K562 (cell line): Measurements from ENCODE around the gene FAM149A. TPM values are rescaled to one million over a fixed set of nuclear protein-coding genes. Genes with fewer than 3 reads are reported as not detected.

Experiments
- ATAC-seq: fragments of 200-7000 bp; cut with Tn5 transposase; 3 replicates; pipeline ENCODE4 v1.9.1; 2020; ENCODE audit warnings: moderate library complexity
- BruUV-seq: library from RNA; stranded (reverse); fragments of 400-500 nt; replicated peaks from 2 replicates; lab custom pipeline; 2021; lab: Mats Ljungman, UMichigan
- CTCF ChIA-PET: fragments of 300-600 bp; formaldehyde crosslinking; extraction: SDS; loops from one replicate; lab custom pipeline; 2021; ENCODE audit warnings: low intra/inter-chr PET ratio; lab: Yijun Ruan, JAX
- POLR2A ChIA-PET: fragments of 300-600, 350-650 bp; sonication (Branson Sonifier 250); formaldehyde crosslinking; extraction: SDS; loops from one replicate; lab custom pipeline; 2021; ENCODE audit warnings: antibody characterized with exemption, inconsistent platforms; lab: Yijun Ruan, JAX
- DNase-seq, 4 experiments: peaks; one replicate each; pipeline versions ENCODE4 v3.0.0 to v3.0.0-alpha.2; 2011 to 2018; ENCODE audit warnings: low spot score in 3 of 4, mixed read lengths in 3 of 4; ENCODE audit errors: extremely low read depth in 1 of 4
- FAIRE-seq: peaks from 2 replicates; lab custom pipeline; 2011; peaks lifted over from hg19 to GRCh38; lab: Jason Lieb, UNC
- H2AFZ ChIP-seq: 2 replicates; pipeline ENCODE4 v1.6.0; 2011; ENCODE audit warnings: low read depth, low read length, control low read depth, inconsistent platforms
- H3K27ac ChIP-seq: fragments of 200-600 bp; 3 replicates; pipeline ENCODE4 v1.8.0; 2011; ENCODE audit warnings: low read depth, mild to moderate bottlenecking, control low read depth, inconsistent platforms, low read length, moderate library complexity, mixed read lengths; ENCODE audit errors: extremely low read depth
- H3K27me3 ChIP-seq, 2 experiments: fragments of 300-600 bp in 1 of 2; 2 replicates in 1 of 2; 3 replicates in 1 of 2; pipeline versions ENCODE4 v1.6.0 to v1.8.0; 2011; ENCODE audit warnings: inconsistent platforms in 2 of 2, low read length in 2 of 2, mild to moderate bottlenecking in 1 of 2, mixed read lengths in 1 of 2, moderate library complexity in 1 of 2; ENCODE audit not compliant: control insufficient read depth in 2 of 2, insufficient read depth in 2 of 2
- H3K36me3 ChIP-seq: fragments of 300-600 bp; 3 replicates; pipeline ENCODE4 v1.8.0; 2011; ENCODE audit warnings: mild to moderate bottlenecking, low read length, inconsistent platforms; ENCODE audit not compliant: control insufficient read depth, insufficient read depth
- H3K4me1 ChIP-seq, 2 experiments: fragments of 200-600 bp in 1 of 2; replicated peaks in 1 of 2; 2 replicates in 1 of 2; 3 replicates in 1 of 2; pipeline versions ENCODE4 v1.5.1 to v1.8.0; 2011; ENCODE audit warnings: inconsistent platforms in 2 of 2, low read length in 2 of 2, mild to moderate bottlenecking in 1 of 2, mixed read lengths in 1 of 2, moderate library complexity in 1 of 2; ENCODE audit not compliant: control insufficient read depth in 2 of 2, insufficient read depth in 2 of 2
- H3K4me2 ChIP-seq: 2 replicates; pipeline ENCODE4 v1.6.1; 2011; ENCODE audit warnings: low read length, control low read depth, inconsistent platforms, mixed read lengths; ENCODE audit not compliant: insufficient read depth
- H3K4me3 ChIP-seq: fragments of 200-600 bp; sonication (generic), shearing (Covaris generic); 2 replicates; pipeline ENCODE4 v1.5.1; 2016; ENCODE audit warnings: control low read depth, inconsistent platforms
- H3K79me2 ChIP-seq: fragments of 200-600 bp; 3 replicates; pipeline ENCODE4 v1.8.0; 2011; ENCODE audit warnings: low read length, inconsistent platforms; ENCODE audit not compliant: control insufficient read depth, insufficient read depth
- H3K9ac ChIP-seq, 2 experiments: 2 replicates each; pipeline versions ENCODE4 v1.6.0 to v1.6.1; 2011; ENCODE audit warnings: low read depth in 2 of 2, low read length in 2 of 2, control low read depth in 1 of 2, inconsistent platforms in 1 of 2, mild to moderate bottlenecking in 1 of 2, mixed read lengths in 1 of 2; ENCODE audit not compliant: insufficient read depth in 1 of 2
- H3K9me1 ChIP-seq: one replicate; pipeline ENCODE4 v1.6.0; 2011; ENCODE audit warnings: inconsistent platforms, mild to moderate bottlenecking, low read length, moderate library complexity; ENCODE audit not compliant: control insufficient read depth, insufficient read depth
- H3K9me3 ChIP-seq: replicated peaks from 2 replicates; pipeline ENCODE4 v1.5.1; 2011; ENCODE audit warnings: low read depth, low read length, inconsistent platforms; ENCODE audit not compliant: control insufficient read depth, insufficient read depth
- H4K20me1 ChIP-seq: replicated peaks from 2 replicates; pipeline ENCODE4 v1.6.1; 2011; ENCODE audit warnings: low read length, inconsistent platforms, mixed read lengths; ENCODE audit not compliant: control insufficient read depth, insufficient read depth
- ILF3 ChIP-seq: fragments of 450-650 bp; IDR thresholded peaks from 2 replicates; pipeline ENCODE4 v1.6.1; 2018; ENCODE audit warnings: antibody characterized with exemption, mild to moderate bottlenecking, moderate library complexity, borderline replicate concordance
- KHSRP ChIP-seq: fragments of 450-650 bp; IDR thresholded peaks from 2 replicates; pipeline ENCODE4 v1.6.1; 2017
- KLF1 ChIP-seq: fragments of 450-650 bp; IDR thresholded peaks from 2 replicates; pipeline ENCODE4 v1.6.1; 2016; ENCODE audit warnings: missing genetic modification characterization, missing compliant biosample characterization
- KLF10 ChIP-seq: fragments of 250-450 bp; sonication (Bioruptor Pico); IDR thresholded peaks from 2 replicates; pipeline ENCODE4 v1.6.1; 2021; ENCODE audit warnings: matching md5 sums
- NCOA4 ChIP-seq: fragments of 450-650 bp; IDR thresholded peaks from 2 replicates; pipeline ENCODE4 v1.6.1; 2018; ENCODE audit warnings: mild to moderate bottlenecking; ENCODE audit not compliant: partially characterized antibody
- NELFE ChIP-seq: IDR thresholded peaks from 2 replicates; pipeline ENCODE4 v1.6.1; 2011; ENCODE audit warnings: mild to moderate bottlenecking; ENCODE audit not compliant: insufficient read depth, insufficient read length
- NKRF ChIP-seq: fragments of 450-650 bp; IDR thresholded peaks from 2 replicates; pipeline ENCODE4 v1.6.1; 2016; ENCODE audit warnings: borderline replicate concordance
- RBM14 ChIP-seq: fragments of 200-400 bp; formaldehyde crosslinking; IDR thresholded peaks from 2 replicates; pipeline ENCODE4 v1.6.1; 2018; ENCODE audit warnings: low read depth, mild to moderate bottlenecking, low read length, moderate library complexity, borderline replicate concordance; ENCODE audit not compliant: insufficient read depth
- RFX7 ChIP-seq: fragments of 250-450 bp; sonication (Bioruptor Pico); IDR thresholded peaks from 2 replicates; pipeline ENCODE4 v1.5.1; 2021; ENCODE audit warnings: mild to moderate bottlenecking
- TAF7 ChIP-seq: fragments of 450-650 bp; IDR thresholded peaks from 2 replicates; pipeline ENCODE4 v1.6.1; 2016; ENCODE audit warnings: missing genetic modification characterization, missing compliant biosample characterization
- ZBTB49 ChIP-seq: sonication (generic); formaldehyde crosslinking; IDR thresholded peaks from 2 replicates; pipeline ENCODE4 v1.8.0; 2022; ENCODE audit warnings: missing genetic modification reagents, mild to moderate bottlenecking, borderline replicate concordance
- ZC3H11A ChIP-seq: IDR thresholded peaks from 2 replicates; pipeline ENCODE4 v1.6.1; 2012; ENCODE audit warnings: low read depth, low read length, improper control_type of control experiment
- ZKSCAN8 ChIP-seq: fragments of 200-800 bp; sonication (Bioruptor generic); IDR thresholded peaks from 2 replicates; pipeline ENCODE4 v1.6.1; 2016; ENCODE audit warnings: missing genetic modification characterization, missing compliant biosample characterization
- ZNF398 ChIP-seq: fragments of 250-450 bp; sonication (Bioruptor Pico); IDR thresholded peaks from 2 replicates; pipeline ENCODE4 v1.8.0; 2021; ENCODE audit warnings: moderate library complexity, mild to moderate bottlenecking, inconsistent platforms
- ZNF707 ChIP-seq: fragments of 250-450 bp; sonication (Bioruptor Pico); conservative IDR thresholded peaks from 2 replicates; pipeline ENCODE4 v1.8.0; 2022; ENCODE audit warnings: inconsistent platforms, mild to moderate bottlenecking, moderate library complexity
- ZNF77 ChIP-seq: fragments of 250-450 bp; sonication (Bioruptor Pico); IDR thresholded peaks from 2 replicates; pipeline ENCODE4 v1.5.0; 2020
- ZSCAN32 ChIP-seq: fragments of 450-650 bp; formaldehyde crosslinking; IDR thresholded peaks from 2 replicates; pipeline ENCODE4 v1.4.0; 2020; ENCODE audit warnings: mild to moderate bottlenecking, moderate library complexity
- whole genome bisulfite sequencing: fragments of 100-300 bp; shearing (Covaris generic); methylation state at CpG from one replicate; pipeline ENCODE4 v1.1.6; 2016; ENCODE audit warnings: low coverage, mixed read lengths; ENCODE audit not compliant: insufficient coverage; ENCODE audit errors: missing lambda C conversion rate; 5-methylcytosine and 5-hydroxymethylcytosine counted together
- in situ Hi-C: fragments of 300-500 bp; cut with MboI; formaldehyde crosslinking; loops from 4 replicates; pipeline ENCODE4 v1.15.0; 2018; ENCODE audit warnings: inconsistent platforms, mixed read lengths
- intact Hi-C: fragments of 100-400 bp; cut with micrococcal nuclease; formaldehyde crosslinking; loops from 2 replicates; pipeline ENCODE4 v1.14.2; 2022
- polyA plus RNA-seq, 8 experiments: library from polyadenylated mRNA; depleted of rRNA in 4 of 8; stranded (reverse) in 5 of 8; unstranded in 3 of 8; fragments of >200 nt; fragmentation: Nextera tagmentation in 2 of 8; fragmentation: Illumina TruSeq in 1 of 8; extraction: Ambion mirVana in 2 of 8; extraction: Trizol in 1 of 8; gene quantifications; 2 replicates each; pipeline versions ENCODE4 v1.2.1 to v1.2.3, GENCODE V29; 2011 to 2014; ENCODE audit warnings: inconsistent platforms in 1 of 8, missing spikeins in 1 of 8
- total RNA-seq, 7 experiments: library from RNA; depleted of rRNA in 6 of 7; stranded (reverse); fragments of >200 nt in 6 of 7; fragmentation: Illumina TruSeq in 2 of 7; extraction: Trizol in 2 of 7; gene quantifications; 2 replicates each; pipeline versions ENCODE4 v1.2.1 to v1.2.3, GENCODE V29; 2011 to 2021; ENCODE audit warnings: low replicate concordance in 1 of 7

The FAM149A gene
- total and polyA plus RNA-seq, 9 of the 15 experiments (the other 6 are each of a cell fraction or from before 2014, with no cell fraction given): not detected

GRCh38 chr4:186150926-186151325 is 46.4 kb downstream of the FAM149A start:
- Histone ChIP-seq H3K27ac (no peak overlapping the region), H2AFZ (no peak overlapping the region), H3K4me2 (no peak overlapping the region), H3K9me1 (no peaks in the 10 kb centered on the region), H4K20me1 (0 out of 2 replicates have a peak, but pooled peaks cover 4% of the 10 kb centered on the region), H3K4me1 (no peaks in the 10 kb centered on the region), H3K9ac (no peak overlapping the region), H3K27me3 (peaks cover 22 to 54% of the 10 kb centered on the region in 2 experiments), H3K36me3 (no peaks in the 10 kb centered on the region), H3K79me2 (no peaks in the 10 kb centered on the region), H3K4me3 (no peak overlapping the region), H3K9me3 (no peaks in the 10 kb centered on the region)
- CTCF ChIA-PET: no interaction called here
- BruUV-seq: no TSS peak
- FAIRE-seq (no peak), DNase-seq (no peak), ATAC-seq (no peak; the same call in 2 of the 3 replicates)
- intact Hi-C loops: no loop called here
- 4% methylated on average over 13 of the region's 13 CpGs for WGBS
- POLR2A ChIA-PET: no interaction called here
- TF ChIP-seq KLF10 (CRISPR knock-in tag) (no peak), ZNF707 (no peak), NCOA4 (no peak), NELFE (no peak), RBM14 (no peak), ZBTB49 (CRISPR knock-in tag) (no peak), TAF7 (no peak), ZKSCAN8 (CRISPR knock-in tag) (no peak), KHSRP (no peak), RFX7 (CRISPR knock-in tag) (no peak), ZNF77 (CRISPR knock-in tag) (no peak), ILF3 (no peak), NKRF (no peak), KLF1 (no peak), ZC3H11A (no peak), ZNF398 (no peak), ZSCAN32 (CRISPR knock-in tag) (no peak)
- in situ Hi-C loops: no loop called here
